Measurements from ENCODE around the gene UPF2. TPM values are rescaled to one million over a fixed set of nuclear protein-coding genes. Genes with fewer than 3 reads are reported as not detected.
A peak's percentile ranks its signal among the peaks of the same experiment; 100 is the strongest.
"Not testable (repeated sequence)": the region's sequence is repeated elsewhere in the genome, so short reads cannot be mapped to it uniquely, and the experiment has no call there.

UPF2 gene
- total RNA-seq, 1 donor from 2014 or later, result 30.5 TPM

DNA sequence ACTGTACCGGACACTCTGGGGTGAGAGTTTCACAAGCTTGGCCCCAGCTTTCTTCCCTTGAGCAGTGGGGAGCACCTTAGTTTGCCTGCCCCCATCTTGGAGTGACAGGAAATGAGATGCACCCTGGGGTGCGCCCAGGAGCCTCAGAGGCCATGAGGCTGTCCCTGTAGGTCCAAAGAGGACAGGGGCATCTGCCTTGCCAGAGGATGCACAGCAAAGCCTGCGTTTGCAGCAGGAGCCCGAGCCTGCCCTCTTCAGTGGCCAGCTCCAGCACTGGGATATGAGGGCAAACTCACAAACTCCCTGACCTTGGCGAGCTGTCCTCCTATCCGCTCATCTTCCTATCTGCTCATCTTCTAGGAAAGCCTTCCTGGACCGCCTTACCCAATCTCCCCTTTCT lies 140.0 kb downstream of the UPF2 start:
- DNase-seq (ENCODE audit: low read depth), result no peak

DNA sequence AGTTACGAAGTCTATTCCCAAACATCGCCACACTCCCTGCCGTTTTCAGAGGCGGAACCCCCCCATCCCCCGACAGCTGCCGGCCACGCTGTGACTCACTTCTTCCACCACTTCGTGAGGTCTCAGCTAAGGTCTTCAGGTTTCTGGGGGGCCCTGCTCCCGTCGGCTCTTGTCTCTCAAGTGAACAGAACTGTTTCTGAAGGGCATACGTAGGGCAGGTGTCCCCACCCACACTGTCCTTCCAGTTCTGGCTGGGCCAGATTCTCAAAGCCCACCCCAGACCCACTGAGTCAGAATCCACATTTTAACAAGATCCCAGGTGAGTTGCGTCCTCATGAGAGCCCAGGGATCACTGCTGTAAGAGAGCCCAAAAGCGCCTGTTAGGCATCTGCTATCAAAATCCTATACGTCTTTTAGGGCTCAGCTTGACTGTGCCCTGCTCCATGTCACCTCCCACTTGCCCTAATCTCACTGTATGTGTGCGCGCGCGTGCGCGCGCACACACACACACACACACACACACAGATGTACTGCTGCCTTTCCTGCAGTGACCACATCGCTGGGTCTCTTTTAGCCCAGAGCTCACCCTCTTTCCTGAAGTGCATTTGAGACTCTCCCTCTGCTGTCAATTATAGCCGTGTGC lies 140.7 kb downstream of the UPF2 start:
- DNase-seq (ENCODE audit: low read depth), result no peak

GRCh38 chr10:11901454-11901832 lies 141.2 kb downstream of the UPF2 start:
- no peak for DNase-seq (ENCODE audit: low read depth)

- no peak for DNase-seq (ENCODE audit: low read depth)
Measured at GRCh38 chr10:11901036-11901301, 141.6 kb downstream of the UPF2 start.

GRCh38 chr10:11899067-11899876 lies 143.3 kb downstream of the UPF2 start:
- DNase-seq (ENCODE audit: low read depth), result no peak

- peak; percentile 92 for DNase-seq (ENCODE audit: low read depth)
Measured at GRCh38 chr10:11898372-11899066, 144.1 kb downstream of the UPF2 start.

DNA sequence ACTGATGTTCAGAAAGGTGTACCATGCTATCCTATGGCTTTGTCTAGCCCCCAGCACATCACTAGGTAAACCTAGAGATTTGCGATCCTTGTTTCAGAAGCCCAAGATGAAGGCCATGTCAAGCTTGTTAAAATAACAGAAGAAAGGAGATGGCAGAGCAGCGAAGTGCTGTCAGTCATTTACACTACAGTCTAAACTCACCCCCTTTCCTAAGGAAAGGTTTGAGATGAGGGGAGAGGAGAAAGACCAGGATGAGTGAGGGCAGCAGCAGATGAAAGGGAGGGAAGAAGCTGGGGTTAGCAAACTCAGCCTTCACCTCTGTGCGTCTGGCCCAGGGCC lies 144.6 kb downstream of the UPF2 start:
- no peak for DNase-seq (ENCODE audit: low read depth)

DNA sequence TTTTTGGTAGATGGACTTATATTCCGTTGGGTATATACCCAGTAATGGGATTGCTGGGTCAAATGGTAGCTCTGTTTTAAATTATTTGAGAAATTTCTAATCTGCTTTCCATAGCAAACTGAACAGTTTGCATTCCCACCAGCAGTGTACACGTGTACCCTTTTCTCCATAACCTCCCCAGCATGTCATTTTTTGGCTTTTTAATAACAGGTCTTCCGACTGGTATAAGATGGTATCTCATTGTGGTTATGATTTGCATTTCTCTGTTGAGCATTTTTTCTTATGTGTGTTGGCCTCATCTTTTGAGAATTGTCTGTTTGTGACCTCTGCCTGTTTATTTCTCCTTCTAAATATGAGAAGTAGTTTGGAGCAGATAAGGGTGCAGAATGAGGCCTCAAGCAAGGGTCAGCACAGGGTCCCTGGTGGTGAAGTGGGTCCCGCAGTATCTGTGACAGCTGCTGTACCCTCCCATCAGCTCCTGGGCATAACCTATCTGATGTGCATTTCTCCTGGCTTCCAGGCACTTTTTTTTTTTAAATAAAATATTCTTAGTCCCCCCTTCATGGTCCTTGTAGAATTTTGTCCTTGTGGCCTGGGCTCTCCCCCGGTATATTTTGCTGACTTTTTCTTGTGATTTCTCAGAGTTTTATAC lies 145.9 kb downstream of the UPF2 start:
- no peak for DNase-seq (ENCODE audit: low read depth)

DNA sequence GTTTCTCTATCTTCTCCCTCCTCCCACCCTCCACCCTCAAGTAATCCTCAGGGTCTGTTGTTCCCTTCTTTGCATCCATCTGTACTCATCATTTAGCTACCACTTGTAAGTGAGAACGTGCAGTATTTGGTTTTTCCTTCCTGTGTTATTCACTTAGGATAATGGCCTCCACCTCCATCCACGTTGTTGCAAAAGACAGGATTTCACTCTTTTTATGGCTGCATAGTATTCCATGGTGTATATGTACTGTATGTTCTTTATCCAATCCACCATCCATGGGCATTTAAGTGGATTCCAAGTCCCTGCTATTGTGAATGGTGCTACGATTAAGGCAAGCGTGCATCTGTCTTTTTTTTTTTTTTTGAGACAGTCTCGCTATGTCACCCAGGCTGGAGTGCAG lies 147.0 kb downstream of the UPF2 start:
- no peak for DNase-seq (ENCODE audit: low read depth)

DNA sequence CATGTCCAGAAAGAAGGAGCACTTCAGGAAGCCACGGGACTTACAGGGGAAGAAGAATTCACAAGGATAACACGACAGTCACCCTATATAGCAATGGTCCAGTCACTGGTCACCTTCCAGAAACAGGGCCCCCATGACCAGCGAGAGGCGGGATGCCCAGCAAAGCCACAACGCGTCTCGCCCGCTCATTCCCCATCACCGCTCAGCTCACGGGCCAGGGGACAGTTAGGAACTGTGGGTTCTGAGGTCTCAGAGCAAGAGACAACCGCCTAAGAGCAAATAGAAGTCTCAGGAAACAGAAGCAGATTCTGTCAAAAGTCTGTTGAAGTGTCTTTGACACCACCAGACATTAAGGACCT lies 147.5 kb downstream of the UPF2 start:
- no peak for DNase-seq (ENCODE audit: low read depth)

DNA sequence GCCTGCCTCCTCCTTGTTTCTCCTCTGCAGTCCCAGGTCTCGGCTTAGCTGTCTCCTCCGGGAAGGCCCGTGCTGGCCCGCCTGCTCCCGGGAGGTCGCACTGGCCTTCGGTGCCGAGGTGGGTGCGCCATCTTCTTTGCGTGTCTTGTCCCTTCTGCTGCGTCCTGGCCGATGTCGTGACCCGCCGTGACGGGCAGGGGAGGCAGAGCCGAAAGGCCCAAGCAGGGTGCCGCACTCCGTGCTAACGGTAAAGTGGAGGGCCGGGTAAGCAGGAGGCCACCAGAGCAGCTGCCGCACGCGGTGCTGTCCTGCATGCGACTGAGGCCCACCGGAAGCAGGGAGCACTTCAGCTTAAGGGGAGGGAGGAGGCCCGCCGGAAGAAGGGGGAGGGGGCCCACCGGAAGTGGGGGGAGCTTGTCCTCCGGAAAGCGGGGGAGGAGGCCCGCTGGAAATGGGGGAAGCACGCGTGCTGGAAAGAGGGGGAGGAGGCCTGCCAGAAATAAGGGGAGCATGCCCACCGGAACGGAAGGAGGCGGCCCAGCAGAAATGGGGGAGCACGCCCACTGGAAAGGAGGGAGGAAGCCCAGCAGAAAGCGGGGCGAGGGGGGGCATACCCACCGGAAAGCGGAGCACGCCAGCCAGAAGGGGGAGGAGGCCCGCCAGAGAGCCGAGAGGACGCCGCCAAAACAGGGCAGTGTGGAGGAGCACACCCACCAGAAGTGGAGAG lies 148.1 kb downstream of the UPF2 start:
- no peak for DNase-seq (ENCODE audit: low read depth)

DNA sequence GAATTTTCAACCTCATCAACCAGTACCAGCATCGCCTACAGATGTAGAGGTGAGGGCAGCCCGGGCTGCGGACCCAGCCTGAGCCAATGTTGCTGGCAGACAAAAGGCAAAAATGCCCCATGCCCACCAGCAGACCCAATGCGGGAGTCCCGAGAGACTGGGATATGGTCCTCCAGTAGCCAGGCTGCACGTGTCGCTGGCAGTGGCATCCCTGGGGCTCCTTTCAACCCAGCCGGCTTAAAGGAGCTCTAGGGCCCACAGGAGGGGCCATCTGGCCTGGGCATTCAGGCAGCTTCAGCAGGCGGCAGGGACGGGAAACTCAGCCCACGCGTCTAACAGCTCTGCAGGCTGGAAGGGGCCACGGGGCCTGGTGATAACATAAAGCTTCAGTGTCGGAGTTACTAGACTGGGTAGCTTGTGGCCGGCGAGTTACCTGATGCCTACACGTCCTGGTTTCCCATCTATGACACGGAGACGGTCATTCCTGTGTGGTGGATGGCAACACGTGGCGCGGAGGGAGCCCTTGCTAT lies 148.8 kb downstream of the UPF2 start:
- no peak for DNase-seq (ENCODE audit: low read depth)

DNA sequence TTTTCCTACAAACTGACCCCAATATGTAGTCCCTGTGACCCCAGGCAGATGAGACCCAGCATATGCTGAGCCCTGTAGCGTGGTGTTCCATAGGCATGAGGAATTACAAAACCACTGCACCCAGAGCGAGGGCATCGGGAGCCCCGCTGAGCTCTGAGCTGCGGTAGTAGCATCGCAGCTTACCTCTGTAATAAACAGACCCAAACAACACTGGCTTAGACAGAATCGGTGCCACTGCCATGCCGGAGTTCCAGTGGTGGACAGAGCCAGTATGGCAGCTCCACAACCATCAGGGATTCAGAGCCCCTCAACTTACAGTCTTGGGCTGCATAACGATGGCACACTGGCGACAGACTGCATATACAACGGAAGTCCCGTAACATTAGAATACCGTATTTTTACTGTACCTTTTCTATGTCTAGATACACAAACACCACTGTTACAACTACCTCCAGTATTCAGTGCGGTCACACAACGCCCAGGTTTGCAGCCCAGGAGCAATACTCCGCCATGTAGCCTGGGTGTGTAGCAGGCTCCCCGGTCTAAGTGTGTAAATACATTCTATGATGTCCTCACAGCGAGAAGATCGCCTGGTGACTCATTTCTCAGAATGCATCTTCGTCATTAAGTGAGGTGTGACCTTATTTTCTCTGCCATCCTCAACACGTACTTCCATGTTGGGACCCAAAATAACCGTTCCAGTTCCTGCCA lies 150.7 kb downstream of the UPF2 start:
- DNase-seq (ENCODE audit: low read depth), result no peak

GRCh38 chr10:11889263-11889662 lies 153.3 kb downstream of the UPF2 start:
- not testable (repeated sequence) for DNase-seq (ENCODE audit: low read depth)

GRCh38 chr10:11887381-11888227 lies 155.0 kb downstream of the UPF2 start:
- DNase-seq (ENCODE audit: low read depth), result no peak

DNA sequence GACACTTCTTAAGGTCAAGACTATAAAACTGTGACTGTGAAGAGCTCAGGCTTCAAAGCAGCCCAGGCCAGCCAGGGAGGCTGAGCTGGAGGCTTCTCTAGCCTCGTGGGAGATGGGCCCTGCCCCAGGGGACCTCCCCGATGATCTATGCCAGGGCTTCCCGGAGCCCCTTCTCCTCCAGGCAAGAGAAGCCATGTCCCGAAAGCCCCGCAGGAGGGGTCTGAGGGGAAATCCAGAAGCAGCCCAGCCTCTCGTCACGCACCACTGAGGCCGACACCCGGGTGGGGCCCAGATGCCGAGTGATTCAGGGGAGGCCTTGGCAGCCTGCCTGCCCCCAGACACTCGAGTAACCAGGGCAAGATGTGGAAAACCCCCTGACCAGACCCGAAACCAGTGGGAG lies 155.8 kb downstream of the UPF2 start:
- peak; percentile 83 for DNase-seq (ENCODE audit: low read depth)

DNA sequence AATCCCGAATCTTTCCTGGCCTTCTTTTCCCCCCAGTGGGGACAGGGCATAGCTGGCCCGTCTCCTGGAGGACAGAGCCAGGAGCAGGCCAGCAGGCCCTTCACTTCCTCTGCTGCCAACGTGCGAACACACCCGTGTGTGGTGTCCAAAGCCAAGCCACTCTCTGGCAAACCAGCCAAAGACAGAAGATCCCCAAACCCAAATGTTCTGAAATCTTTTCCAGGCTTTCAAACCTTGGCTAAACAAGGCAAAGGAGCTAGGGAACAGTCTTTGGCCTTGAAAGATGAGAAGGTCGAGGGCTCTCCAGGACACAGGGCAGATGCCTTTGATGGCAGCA lies 156.5 kb downstream of the UPF2 start:
- DNase-seq (ENCODE audit: low read depth), result no peak

DNA sequence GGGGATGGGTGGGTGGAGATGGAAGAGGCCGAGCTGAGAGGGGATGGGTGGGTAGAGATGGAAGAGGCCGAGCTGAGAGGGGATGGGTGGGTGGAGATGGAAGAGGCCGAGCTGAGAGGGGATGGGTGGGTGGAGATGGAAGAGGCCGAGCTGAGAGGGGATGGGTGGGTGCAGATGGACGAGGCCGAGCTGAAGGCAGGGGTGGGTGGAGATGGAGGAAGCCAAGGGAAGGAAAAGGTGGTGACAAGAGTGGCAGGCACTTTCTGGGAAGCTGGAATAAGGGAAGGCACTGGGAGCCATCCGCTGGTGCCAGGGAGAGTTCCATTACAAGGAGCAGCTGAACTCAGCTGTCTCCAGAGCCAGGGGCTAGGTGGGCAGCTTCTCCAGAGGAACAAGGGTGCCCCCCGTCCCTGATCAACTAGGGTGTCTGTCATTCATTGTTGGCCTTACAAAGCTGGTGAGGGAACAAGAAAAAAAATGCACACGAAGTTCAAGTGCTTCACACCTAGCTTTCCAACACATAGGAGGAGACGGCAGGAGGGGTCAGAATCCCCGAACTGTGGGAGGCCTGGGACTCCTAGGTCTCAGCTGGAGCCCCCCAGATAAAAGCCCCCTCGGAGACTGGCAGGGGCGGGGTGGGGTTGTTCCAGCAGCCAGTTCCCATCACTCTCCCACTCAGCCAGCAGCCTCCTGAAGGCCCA lies 157.0 kb downstream of the UPF2 start:
- DNase-seq (ENCODE audit: low read depth), result no peak

DNA sequence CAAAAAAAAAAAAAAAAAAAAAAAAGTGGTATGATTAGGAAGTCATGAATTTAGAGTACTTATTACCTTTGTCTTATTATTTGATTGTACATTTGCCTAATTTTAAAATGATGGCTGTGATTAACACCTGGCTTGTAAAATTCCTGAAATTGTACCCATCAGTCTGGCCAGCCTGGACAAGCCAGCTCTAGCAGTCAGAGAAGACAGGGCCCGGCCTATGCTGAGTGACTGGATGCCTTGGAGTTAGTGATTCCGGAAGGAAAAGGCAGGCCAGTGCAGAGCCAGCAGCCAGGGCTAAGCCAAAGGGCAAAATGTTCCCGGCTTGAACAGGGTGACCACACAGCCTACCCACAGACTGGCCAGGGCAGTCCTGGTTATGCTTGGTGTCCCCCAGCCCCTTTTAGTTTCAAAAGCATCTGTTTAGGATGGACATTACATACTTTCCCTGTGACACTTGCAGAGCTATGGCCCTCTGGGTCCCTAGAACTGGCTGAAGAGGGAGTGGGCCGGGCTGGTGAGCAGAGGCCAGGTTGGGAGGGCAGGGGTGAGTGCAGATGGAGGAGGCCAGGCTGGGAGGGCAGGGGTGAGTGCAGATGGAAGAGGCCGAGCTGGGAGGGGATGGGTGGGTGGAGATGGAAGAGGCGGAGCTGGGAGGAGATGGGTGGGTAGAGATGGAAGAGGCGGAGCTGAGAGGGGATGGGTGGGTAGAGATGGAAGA lies 157.7 kb downstream of the UPF2 start:
- no peak for DNase-seq (ENCODE audit: low read depth)
